SK-N-SH treated with all-trans-retinoic acid at 6 μM for 48 hours (cell line): ENCODE data around the gene SLC25A3.

Experiments used
- RARB ChIP-seq: fragments of 250-450 bp; sonication (Bioruptor Pico); IDR thresholded peaks from 2 replicates; pipeline ENCODE4 v1.8.0; 2021; ENCODE audit warnings: mild to moderate bottlenecking, moderate library complexity
- ZFP3 ChIP-seq: fragments of 250-450 bp; sonication (Bioruptor Pico); IDR thresholded peaks from 2 replicates; pipeline ENCODE4 v1.5.0; 2020; ENCODE audit warnings: mild to moderate bottlenecking, moderate library complexity
- ZNF565 ChIP-seq: fragments of 450-650 bp; formaldehyde crosslinking; conservative IDR thresholded peaks from 2 replicates; pipeline ENCODE4 v1.5.0; 2020; ENCODE audit warnings: low read depth, mild to moderate bottlenecking, moderate library complexity
- TF ChIP-seq, protein P1 (sequence below): fragments of 250-450 bp; sonication (Bioruptor Pico); IDR thresholded peaks from 2 replicates; pipeline ENCODE4 v1.5.0; 2020; ENCODE audit warnings: mild to moderate bottlenecking, moderate library complexity
- TF ChIP-seq, protein P2 (sequence below): fragments of 250-450 bp; sonication (Bioruptor Pico); IDR thresholded peaks from 2 replicates; pipeline ENCODE4 v1.8.0; 2020; ENCODE audit warnings: mild to moderate bottlenecking, moderate library complexity, borderline replicate concordance

DNA sequence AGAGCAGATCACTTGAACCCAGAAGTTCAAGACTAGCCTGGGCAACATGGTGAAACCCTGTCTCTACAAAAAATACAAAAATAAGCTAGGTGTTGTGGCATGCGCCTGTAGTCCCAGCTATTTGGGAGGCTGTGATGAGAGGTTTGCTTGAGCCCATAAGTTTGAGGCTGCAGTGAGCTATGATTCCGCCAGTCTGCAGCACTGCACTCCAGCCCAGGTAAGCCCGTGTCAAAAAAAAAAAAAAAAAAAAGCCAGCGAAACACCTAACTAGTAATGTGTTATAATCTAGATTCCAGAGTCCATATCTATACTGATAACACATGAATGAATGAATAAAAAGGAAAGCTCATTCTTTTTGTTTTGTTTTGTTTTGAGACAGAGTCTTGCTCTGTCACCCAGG lies 18.5 kb upstream of the SLC25A3 start:
- TF ChIP-seq ZFP3 (CRISPR knock-in tag), result no peak
- no peak for TF ChIP-seq ZNF565
- TF ChIP-seq, protein P1, sequence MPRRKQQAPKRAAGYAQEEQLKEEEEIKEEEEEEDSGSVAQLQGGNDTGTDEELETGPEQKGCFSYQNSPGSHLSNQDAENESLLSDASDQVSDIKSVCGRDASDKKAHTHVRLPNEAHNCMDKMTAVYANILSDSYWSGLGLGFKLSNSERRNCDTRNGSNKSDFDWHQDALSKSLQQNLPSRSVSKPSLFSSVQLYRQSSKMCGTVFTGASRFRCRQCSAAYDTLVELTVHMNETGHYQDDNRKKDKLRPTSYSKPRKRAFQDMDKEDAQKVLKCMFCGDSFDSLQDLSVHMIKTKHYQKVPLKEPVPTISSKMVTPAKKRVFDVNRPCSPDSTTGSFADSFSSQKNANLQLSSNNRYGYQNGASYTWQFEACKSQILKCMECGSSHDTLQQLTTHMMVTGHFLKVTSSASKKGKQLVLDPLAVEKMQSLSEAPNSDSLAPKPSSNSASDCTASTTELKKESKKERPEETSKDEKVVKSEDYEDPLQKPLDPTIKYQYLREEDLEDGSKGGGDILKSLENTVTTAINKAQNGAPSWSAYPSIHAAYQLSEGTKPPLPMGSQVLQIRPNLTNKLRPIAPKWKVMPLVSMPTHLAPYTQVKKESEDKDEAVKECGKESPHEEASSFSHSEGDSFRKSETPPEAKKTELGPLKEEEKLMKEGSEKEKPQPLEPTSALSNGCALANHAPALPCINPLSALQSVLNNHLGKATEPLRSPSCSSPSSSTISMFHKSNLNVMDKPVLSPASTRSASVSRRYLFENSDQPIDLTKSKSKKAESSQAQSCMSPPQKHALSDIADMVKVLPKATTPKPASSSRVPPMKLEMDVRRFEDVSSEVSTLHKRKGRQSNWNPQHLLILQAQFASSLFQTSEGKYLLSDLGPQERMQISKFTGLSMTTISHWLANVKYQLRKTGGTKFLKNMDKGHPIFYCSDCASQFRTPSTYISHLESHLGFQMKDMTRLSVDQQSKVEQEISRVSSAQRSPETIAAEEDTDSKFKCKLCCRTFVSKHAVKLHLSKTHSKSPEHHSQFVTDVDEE (CRISPR knock-in tag), result no peak
- no peak for TF ChIP-seq RARB (CRISPR knock-in tag)
- TF ChIP-seq, protein P2, sequence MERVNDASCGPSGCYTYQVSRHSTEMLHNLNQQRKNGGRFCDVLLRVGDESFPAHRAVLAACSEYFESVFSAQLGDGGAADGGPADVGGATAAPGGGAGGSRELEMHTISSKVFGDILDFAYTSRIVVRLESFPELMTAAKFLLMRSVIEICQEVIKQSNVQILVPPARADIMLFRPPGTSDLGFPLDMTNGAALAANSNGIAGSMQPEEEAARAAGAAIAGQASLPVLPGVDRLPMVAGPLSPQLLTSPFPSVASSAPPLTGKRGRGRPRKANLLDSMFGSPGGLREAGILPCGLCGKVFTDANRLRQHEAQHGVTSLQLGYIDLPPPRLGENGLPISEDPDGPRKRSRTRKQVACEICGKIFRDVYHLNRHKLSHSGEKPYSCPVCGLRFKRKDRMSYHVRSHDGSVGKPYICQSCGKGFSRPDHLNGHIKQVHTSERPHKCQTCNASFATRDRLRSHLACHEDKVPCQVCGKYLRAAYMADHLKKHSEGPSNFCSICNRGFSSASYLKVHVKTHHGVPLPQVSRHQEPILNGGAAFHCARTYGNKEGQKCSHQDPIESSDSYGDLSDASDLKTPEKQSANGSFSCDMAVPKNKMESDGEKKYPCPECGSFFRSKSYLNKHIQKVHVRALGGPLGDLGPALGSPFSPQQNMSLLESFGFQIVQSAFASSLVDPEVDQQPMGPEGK (CRISPR knock-in tag), result no peak
